ENCODE measurements around the gene DOLPP1. TPM values are rescaled to one million over a fixed set of nuclear protein-coding genes. Genes with fewer than 3 reads are reported as not detected.

Gene DOLPP1
- total and polyA plus RNA-seq, 2 of the 8 experiments (the other 6 are each of a cell fraction or from before 2014, with no cell fraction given), result 36.0 to 45.3 TPM

DNA sequence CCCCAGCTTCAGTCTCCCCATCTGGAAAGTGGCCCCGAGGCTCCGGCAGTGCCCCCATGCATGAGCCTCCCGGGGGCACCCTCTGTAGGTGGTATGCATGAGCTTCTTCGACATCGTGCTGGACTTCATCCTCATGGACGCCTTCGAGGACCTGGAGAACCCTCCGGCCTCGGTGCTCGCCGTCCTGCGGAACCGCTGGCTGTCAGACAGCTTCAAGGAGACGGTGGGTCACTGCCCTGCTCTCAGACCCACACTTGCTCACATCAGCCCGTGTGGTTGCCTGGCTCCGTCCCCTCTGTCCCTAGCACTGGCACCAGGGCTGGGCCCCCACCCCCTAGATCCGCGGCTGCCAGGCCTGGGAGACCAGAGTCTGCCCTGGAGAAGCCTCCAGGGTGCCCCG is 12.8 kb upstream of the DOLPP1 start:
- Histone ChIP-seq H4K20me1 (replicated peaks in 1 of 2; ENCODE audit: control insufficient read depth in 1 of 2, insufficient read depth in 2 of 2, low read length in 2 of 2) (peaks cover 1 to 3% of the 10 kb centered on the region in 2 experiments), H3K23me2 (ENCODE audit: low read depth, low read length) (no peaks in the 10 kb centered on the region), H2AK5ac (ENCODE audit: low read depth, low read length) (no peak overlapping the region), H2BK20ac (ENCODE audit: low read length) (no peak overlapping the region), H4K8ac (ENCODE audit: extremely low read depth, insufficient read depth, low read length) (no peak overlapping the region), H3K4ac (replicated peaks; ENCODE audit: insufficient read length, low read depth, low read length) (no peak overlapping the region), H3K79me1 (ENCODE audit: low read depth, low read length) (no peaks in the 10 kb centered on the region), H3K9ac (replicated peaks in 1 of 4; ENCODE audit: extremely low read depth in 1 of 4, low read depth in 3 of 4, low read length in 3 of 4) (no peak overlapping the region), H3K27me3 (replicated peaks in 1 of 4; ENCODE audit: control insufficient read depth in 3 of 4, extremely low read depth in 1 of 4, insufficient read depth in 3 of 4, low read length in 3 of 4) (no peaks in the 10 kb centered on the region), H2BK5ac (ENCODE audit: low read depth, low read length) (no peak overlapping the region; the same call in 1 of the 2 replicates), H3K27ac (ENCODE audit: low read depth, low read length) (no peak overlapping the region), H3K18ac (ENCODE audit: extremely low read depth, low read length) (no peak overlapping the region), H3K79me2 (ENCODE audit: control insufficient read depth in 1 of 2, insufficient read depth in 2 of 2, low read length in 2 of 2) (no peaks in the 10 kb centered on the region), H2BK120ac (replicated peaks; ENCODE audit: low read depth, low read length) (no peak overlapping the region), H3K9me3 (ENCODE audit: insufficient read depth in 2 of 2, low read depth in 1 of 2, low read length in 1 of 2) (no peaks in the 10 kb centered on the region), H3K4me3 (ENCODE audit: extremely low read depth in 1 of 4, insufficient read depth in 2 of 4, low read depth in 3 of 4, low read length in 4 of 4) (no peak overlapping the region), H3K14ac (ENCODE audit: insufficient read length) (no peak overlapping the region), H3K36me3 (ENCODE audit: control insufficient read depth in 2 of 4, insufficient read depth in 4 of 4, low read length in 3 of 4) (peaks cover 4 to 30% (median 17%) of the 10 kb centered on the region in 4 experiments; a peak in 6 of 8 replicates), H3K56ac (replicated peaks; ENCODE audit: insufficient read length, low read depth, low read length) (no peak overlapping the region), H2BK12ac (ENCODE audit: low read depth, low read length) (no peak overlapping the region), H3K4me2 (ENCODE audit: insufficient read depth in 1 of 2, low read depth in 2 of 2, low read length in 2 of 2) (no peak overlapping the region), H3K23ac (ENCODE audit: insufficient read length) (no peak overlapping the region), H2AFZ (ENCODE audit: low read length) (no peak overlapping the region), H4K5ac (ENCODE audit: insufficient read length, low read depth, low read length) (no peak overlapping the region), H2BK15ac (ENCODE audit: low read length) (no peak overlapping the region), H3K4me1 (replicated peaks in 1 of 4; ENCODE audit: control insufficient read depth in 3 of 4, insufficient read depth in 4 of 4, low read length in 3 of 4) (peaks cover 6 to 19% (median 17%) of the 10 kb centered on the region in 4 experiments), H4K91ac (replicated peaks; ENCODE audit: insufficient read length, low read length) (no peak overlapping the region)
- 93% methylated on average over 18 of the region's 19 CpGs; no CpG with 5 or more reads in 1 of the 2 experiments for WGBS, 2 experiments (ENCODE audit: extremely low coverage in 1 of 2, insufficient coverage in 1 of 2, insufficient read length in 1 of 2, insufficient replicate concordance in 2 of 2, low coverage in 1 of 2, low lambda C conversion rate in 2 of 2, missing lambda C conversion rate in 1 of 2)
- no peak for DNase-seq (ENCODE audit: low read depth in 1 of 2, low spot score in 2 of 2)
- FAIRE-seq, result no peak
- ChIA-PET POLR2A (ENCODE audit: partially characterized antibody) (interaction anchor here (1.0 to 1.4 kb wide), 3 partner anchors 61 to 74 kb away, joined by 3 to 4 read pairs (median 3); no protein-coding TSS in a partner anchor), CTCF (ENCODE audit: partially characterized antibody) (interaction anchor here (1.2 kb wide), 1 partner anchor 29 kb away, joined by 3 read pairs; no protein-coding TSS in a partner anchor)
- TF ChIP-seq KDM4A (IDR thresholded peaks at IDR 0.05; ENCODE audit: low read depth, low read length, severe bottlenecking), result no peak
- TF ChIP-seq EGR1 (IDR thresholded peaks at IDR 0.05; ENCODE audit: borderline replicate concordance, low read depth, low read length), result no peak
- no peak for TF ChIP-seq TAF1 (IDR thresholded peaks at IDR 0.05; ENCODE audit: low read depth, low read length)
- no peak for TF ChIP-seq SIRT6 (IDR thresholded peaks at IDR 0.05; ENCODE audit: low read length)
- TF ChIP-seq SIX5 (IDR thresholded peaks at IDR 0.05; ENCODE audit: low read depth, low read length), result no peak
- TF ChIP-seq PHF8 (conservative IDR thresholded peaks at IDR 0.05; ENCODE audit: low read depth, low read length), result no peak
- TF ChIP-seq SP1 (IDR thresholded peaks at IDR 0.05; ENCODE audit: low read depth, low read length), result no peak
- no peak for TF ChIP-seq BRCA1 (IDR thresholded peaks at IDR 0.05; ENCODE audit: low read depth, low read length)
- no peak for TF ChIP-seq HDAC2 (IDR thresholded peaks at IDR 0.05; ENCODE audit: borderline replicate concordance in 1 of 2, low read depth in 2 of 2, low read length in 2 of 2)
- no peak for TF ChIP-seq JUND (IDR thresholded peaks at IDR 0.05; ENCODE audit: low read length)
- TF ChIP-seq MAFK (IDR thresholded peaks at IDR 0.05; ENCODE audit: low read depth, low read length), result no peak
- no peak for TF ChIP-seq RBBP5 (IDR thresholded peaks at IDR 0.05; ENCODE audit: borderline replicate concordance, low read depth, low read length)
- TF ChIP-seq SP2 (IDR thresholded peaks at IDR 0.05; ENCODE audit: low read length), result no peak
- no peak for TF ChIP-seq TAF7 (optimal IDR thresholded peaks at IDR 0.05; ENCODE audit: borderline replicate concordance, low read depth, low read length)
- no peak for TF ChIP-seq EZH2 (IDR thresholded peaks at IDR 0.05; ENCODE audit: low read depth, low read length, severe bottlenecking)

Data from H1 (cell line).